Activated naive CD8-positive, alpha-beta T cell treated with anti-CD3 and anti-CD28 coated beads for 36 hours (primary cell): Measurements from ENCODE around the gene CLN6. TPM values are rescaled to one million over a fixed set of nuclear protein-coding genes. Genes with fewer than 3 reads are reported as not detected.
"Not testable (repeated sequence)": the region's sequence is repeated elsewhere in the genome, so short reads cannot be mapped to it uniquely, and the experiment has no call there.

Source experiments
- DNase-seq: peaks from one replicate; pipeline ENCODE4 v3.0.0; 2021
- H3K27ac Mint-ChIP-seq: one replicate; pipeline ENCODE4 v1.8.0; 2022; ENCODE audit warnings: mild to moderate bottlenecking, moderate library complexity, mixed read lengths
- H3K27me3 Mint-ChIP-seq: one replicate; pipeline ENCODE4 v1.8.0; 2022; ENCODE audit warnings: mild to moderate bottlenecking, mixed read lengths
- H3K36me3 Mint-ChIP-seq: one replicate; pipeline ENCODE4 v1.8.0; 2021; ENCODE audit warnings: mild to moderate bottlenecking, mixed read lengths
- H3K4me1 Mint-ChIP-seq: one replicate; pipeline ENCODE4 v1.8.0; 2021; ENCODE audit warnings: mixed read lengths
- H3K4me3 Mint-ChIP-seq: one replicate; pipeline ENCODE4 v1.8.0; 2022; ENCODE audit warnings: mild to moderate bottlenecking, moderate library complexity, mixed read lengths
- H3K9me3 Mint-ChIP-seq: one replicate; pipeline ENCODE4 v1.8.0; 2022; ENCODE audit warnings: mixed read lengths
- total RNA-seq, 2 experiments: library from RNA; stranded (reverse); gene quantifications; one replicate each; pipeline ENCODE4 v1.2.3, GENCODE V29; 2021

The CLN6 gene
- total RNA-seq, 2 experiments from 2014 or later, result 67.7 to 72.0 TPM

GRCh38 chr15:68177742-68178141 lies 51.8 kb downstream of the CLN6 start:
- H3K4me1 Mint-ChIP-seq, result no peaks in the 10 kb centered on the region
- H3K36me3 Mint-ChIP-seq, result peaks cover 14% of the 10 kb centered on the region
- no peaks in the 10 kb centered on the region for H3K27me3 Mint-ChIP-seq
- H3K4me3 Mint-ChIP-seq, result no peak overlapping the region
- no peak for DNase-seq
- no peaks in the 10 kb centered on the region for H3K9me3 Mint-ChIP-seq
- H3K27ac Mint-ChIP-seq, result no peak overlapping the region

- Mint-ChIP-seq H3K27ac (no peak overlapping the region), H3K27me3 (no peaks in the 10 kb centered on the region), H3K4me1 (no peaks in the 10 kb centered on the region), H3K9me3 (peaks cover 2% of the 10 kb centered on the region), H3K36me3 (peaks cover 18% of the 10 kb centered on the region), H3K4me3 (no peak overlapping the region)
- no peak for DNase-seq
These were observed 52.9 kb downstream of the CLN6 start for GRCh38 chr15:68176601-68177000.

GRCh38 chr15:68175526-68175925 lies 54.0 kb downstream of the CLN6 start:
- no peak for DNase-seq
- H3K27ac Mint-ChIP-seq, result no peak overlapping the region
- H3K4me1 Mint-ChIP-seq, result no peaks in the 10 kb centered on the region
- peaks cover 2% of the 10 kb centered on the region for H3K9me3 Mint-ChIP-seq
- H3K27me3 Mint-ChIP-seq, result no peaks in the 10 kb centered on the region
- no peak overlapping the region for H3K4me3 Mint-ChIP-seq
- peaks cover 15% of the 10 kb centered on the region for H3K36me3 Mint-ChIP-seq

GRCh38 chr15:68173119-68173518 lies 56.4 kb downstream of the CLN6 start:
- no peak for DNase-seq
- Mint-ChIP-seq H3K36me3 (peaks cover 14% of the 10 kb centered on the region), H3K4me3 (no peak overlapping the region), H3K4me1 (no peaks in the 10 kb centered on the region), H3K27me3 (no peaks in the 10 kb centered on the region), H3K9me3 (peaks cover 2% of the 10 kb centered on the region), H3K27ac (no peak overlapping the region)

GRCh38 chr15:68172037-68172436 lies 57.5 kb downstream of the CLN6 start:
- H3K27me3 Mint-ChIP-seq, H3K27ac Mint-ChIP-seq, H3K9me3 Mint-ChIP-seq, DNase-seq, H3K4me3 Mint-ChIP-seq, H3K4me1 Mint-ChIP-seq: not testable (repeated sequence)
- H3K36me3 Mint-ChIP-seq, result peaks cover 11% of the 10 kb centered on the region

GRCh38 chr15:68166847-68167246 lies 62.7 kb downstream of the CLN6 start:
- H3K4me1 Mint-ChIP-seq, result peaks cover 2% of the 10 kb centered on the region
- DNase-seq, result no peak
- no peak overlapping the region for H3K4me3 Mint-ChIP-seq
- peaks cover under 1% of the 10 kb centered on the region for H3K9me3 Mint-ChIP-seq
- peaks cover 23% of the 10 kb centered on the region for H3K36me3 Mint-ChIP-seq
- H3K27me3 Mint-ChIP-seq, result no peaks in the 10 kb centered on the region
- no peak overlapping the region for H3K27ac Mint-ChIP-seq

GRCh38 chr15:68163191-68163590 lies 66.3 kb downstream of the CLN6 start:
- no peak for DNase-seq
- peaks cover 39% of the 10 kb centered on the region for H3K36me3 Mint-ChIP-seq
- peaks cover 2% of the 10 kb centered on the region for H3K4me1 Mint-ChIP-seq
- H3K4me3 Mint-ChIP-seq, result no peak overlapping the region
- H3K27me3 Mint-ChIP-seq, result no peaks in the 10 kb centered on the region
- H3K9me3 Mint-ChIP-seq, result no peaks in the 10 kb centered on the region
- no peak overlapping the region for H3K27ac Mint-ChIP-seq

GRCh38 chr15:68158046-68158628 lies 71.4 kb downstream of the CLN6 start:
- no peak overlapping the region for H3K4me3 Mint-ChIP-seq
- H3K27ac Mint-ChIP-seq, result no peak overlapping the region
- peaks cover 2% of the 10 kb centered on the region for H3K4me1 Mint-ChIP-seq
- H3K9me3 Mint-ChIP-seq, result no peaks in the 10 kb centered on the region
- DNase-seq, result no peak
- H3K36me3 Mint-ChIP-seq, result peaks cover 32% of the 10 kb centered on the region
- H3K27me3 Mint-ChIP-seq, result no peaks in the 10 kb centered on the region

GRCh38 chr15:68157074-68157473 lies 72.5 kb downstream of the CLN6 start:
- no peaks in the 10 kb centered on the region for H3K4me1 Mint-ChIP-seq
- no peak overlapping the region for H3K27ac Mint-ChIP-seq
- no peak overlapping the region for H3K4me3 Mint-ChIP-seq
- H3K27me3 Mint-ChIP-seq, result no peaks in the 10 kb centered on the region
- H3K9me3 Mint-ChIP-seq, result no peaks in the 10 kb centered on the region
- peaks cover 31% of the 10 kb centered on the region for H3K36me3 Mint-ChIP-seq
- DNase-seq, result no peak

Other genes with a start within 250 kb of the CLN6 start
- 10 to 100 TPM; 20.4 to 24.4 TPM for gene PIAS1, start 175.4 kb downstream of the CLN6 start, total RNA-seq
- 1 to 10 TPM; 5.4 to 7.4 TPM for gene CALML4, start 24.4 kb downstream of the CLN6 start, total RNA-seq
- 10 to 100 TPM; 37.0 to 44.1 TPM for gene FEM1B, start 48.0 kb upstream of the CLN6 start, total RNA-seq
- 1 to 10 TPM; 1.7 to 1.8 TPM for gene ITGA11, start 202.4 kb upstream of the CLN6 start, total RNA-seq